Activated CD8-positive, alpha-beta memory T cell treated with anti-CD3 and anti-CD28 coated beads, Interleukin-2, amount 10 ng/mL, durations not matched to agents 7 days and 5 days (primary cell): Measurements from ENCODE around the gene IQSEC1. TPM values are rescaled to one million over a fixed set of nuclear protein-coding genes. Genes with fewer than 3 reads are reported as not detected.

Experiments
- ATAC-seq: fragments of 150-1000 bp; cut with Tn5 transposase; one replicate; pipeline ENCODE4 v1.10.0; 2021; ENCODE audit warnings: moderate library complexity
- CTCF ChIA-PET: fragments of 350-600 bp; sonication (Branson Sonifier 250); formaldehyde crosslinking; loops from one replicate; lab custom pipeline; 2021; ENCODE audit warnings: antibody characterized with exemption; lab: Charles Lee
- DNase-seq: peaks from one replicate; pipeline ENCODE4 v3.0.0-alpha.2; 2020
- H3K27ac Mint-ChIP-seq: one replicate; pipeline ENCODE4 v1.8.0; 2021; ENCODE audit warnings: mild to moderate bottlenecking, mixed read lengths
- H3K27me3 Mint-ChIP-seq: one replicate; pipeline ENCODE4 v1.8.0; 2021; ENCODE audit warnings: mixed read lengths
- H3K36me3 Mint-ChIP-seq: one replicate; pipeline ENCODE4 v1.8.0; 2021; ENCODE audit warnings: mild to moderate bottlenecking, mixed read lengths
- H3K4me1 Mint-ChIP-seq: one replicate; pipeline ENCODE4 v1.8.0; 2021; ENCODE audit warnings: mixed read lengths
- H3K4me3 Mint-ChIP-seq: one replicate; pipeline ENCODE4 v1.8.0; 2021; ENCODE audit warnings: mild to moderate bottlenecking, moderate library complexity, mixed read lengths
- H3K9me3 Mint-ChIP-seq: one replicate; pipeline ENCODE4 v1.8.0; 2022; ENCODE audit warnings: low read depth, mixed read lengths
- total RNA-seq, 2 experiments: library from RNA; stranded (reverse); gene quantifications; one replicate each; pipeline ENCODE4 v1.2.3, GENCODE V29; 2021

Gene IQSEC1
- total RNA-seq, 2 experiments from 2014 or later = 37.6 to 71.4 TPM

- no peaks in the 10 kb centered on the region for H3K27me3 Mint-ChIP-seq
- H3K9me3 Mint-ChIP-seq = no peaks in the 10 kb centered on the region
- H3K4me3 Mint-ChIP-seq = no peak overlapping the region
- no peaks in the 10 kb centered on the region for H3K36me3 Mint-ChIP-seq
- CTCF ChIA-PET = no interaction called here
- DNase-seq (no peak), ATAC-seq (no peak)
- no peak overlapping the region for H3K27ac Mint-ChIP-seq
- peaks cover 31% of the 10 kb centered on the region for H3K4me1 Mint-ChIP-seq
These were observed 30.4 kb downstream of the IQSEC1 start for GRCh38 chr3:13042715-13043271.

DNA sequence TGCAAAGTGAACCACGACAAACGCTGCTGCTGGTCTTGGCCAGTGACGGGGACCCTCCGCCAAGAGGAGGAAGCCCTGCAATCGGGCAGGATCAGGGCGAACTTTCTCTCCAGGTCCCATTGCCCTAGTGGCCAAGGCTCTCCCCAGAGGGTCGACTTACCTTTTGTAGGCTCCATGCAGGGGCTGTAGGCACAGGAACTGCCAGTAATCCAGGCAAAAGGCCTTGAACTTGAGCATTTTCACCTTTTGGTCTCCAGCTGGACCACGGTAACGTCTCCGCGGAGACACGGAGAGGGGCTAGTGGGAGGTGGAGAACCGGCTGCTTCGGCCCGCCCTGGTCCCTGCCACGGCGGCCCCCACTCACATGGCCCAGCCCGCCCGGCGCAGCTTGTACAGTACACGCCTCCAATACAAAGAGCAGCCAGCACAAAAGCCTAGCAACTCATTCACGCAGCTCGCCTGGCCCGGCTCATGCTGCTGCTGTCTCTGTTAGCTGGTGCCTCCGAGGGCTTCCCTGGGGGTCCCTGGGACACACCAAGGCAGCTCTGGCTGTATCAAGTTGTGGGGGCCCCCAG is 31.0 kb downstream of the IQSEC1 start:
- no peaks in the 10 kb centered on the region for H3K9me3 Mint-ChIP-seq
- no peak for DNase-seq
- no peak for ATAC-seq
- CTCF ChIA-PET = no interaction called here
- H3K4me3 Mint-ChIP-seq = no peak overlapping the region
- H3K4me1 Mint-ChIP-seq = peaks cover 31% of the 10 kb centered on the region
- no peak overlapping the region for H3K27ac Mint-ChIP-seq
- H3K36me3 Mint-ChIP-seq = no peaks in the 10 kb centered on the region
- H3K27me3 Mint-ChIP-seq = no peaks in the 10 kb centered on the region

- H3K27ac Mint-ChIP-seq = no peak overlapping the region
- H3K4me3 Mint-ChIP-seq = no peak overlapping the region
- DNase-seq (no peak), ATAC-seq (no peak)
- H3K36me3 Mint-ChIP-seq = no peaks in the 10 kb centered on the region
- peaks cover 22% of the 10 kb centered on the region for H3K4me1 Mint-ChIP-seq
- H3K27me3 Mint-ChIP-seq = no peaks in the 10 kb centered on the region
- H3K9me3 Mint-ChIP-seq = no peaks in the 10 kb centered on the region
- CTCF ChIA-PET = no interaction called here
These were observed 32.0 kb downstream of the IQSEC1 start for GRCh38 chr3:13041113-13041776.

GRCh38 chr3:13040361-13041074 is 32.7 kb downstream of the IQSEC1 start:
- H3K9me3 Mint-ChIP-seq = no peaks in the 10 kb centered on the region
- no peak overlapping the region for H3K27ac Mint-ChIP-seq
- ATAC-seq (peak; percentile 94), DNase-seq (peak; percentile 70)
- no peaks in the 10 kb centered on the region for H3K27me3 Mint-ChIP-seq
- CTCF ChIA-PET = interaction anchor here (0.9 to 1.3 kb wide), 3 partner anchors 10 to 51 kb away, joined by 3 to 4 read pairs (median 3); no protein-coding TSS in a partner anchor
- H3K4me1 Mint-ChIP-seq = peaks cover 16% of the 10 kb centered on the region
- H3K36me3 Mint-ChIP-seq = no peaks in the 10 kb centered on the region
- no peak overlapping the region for H3K4me3 Mint-ChIP-seq

DNA sequence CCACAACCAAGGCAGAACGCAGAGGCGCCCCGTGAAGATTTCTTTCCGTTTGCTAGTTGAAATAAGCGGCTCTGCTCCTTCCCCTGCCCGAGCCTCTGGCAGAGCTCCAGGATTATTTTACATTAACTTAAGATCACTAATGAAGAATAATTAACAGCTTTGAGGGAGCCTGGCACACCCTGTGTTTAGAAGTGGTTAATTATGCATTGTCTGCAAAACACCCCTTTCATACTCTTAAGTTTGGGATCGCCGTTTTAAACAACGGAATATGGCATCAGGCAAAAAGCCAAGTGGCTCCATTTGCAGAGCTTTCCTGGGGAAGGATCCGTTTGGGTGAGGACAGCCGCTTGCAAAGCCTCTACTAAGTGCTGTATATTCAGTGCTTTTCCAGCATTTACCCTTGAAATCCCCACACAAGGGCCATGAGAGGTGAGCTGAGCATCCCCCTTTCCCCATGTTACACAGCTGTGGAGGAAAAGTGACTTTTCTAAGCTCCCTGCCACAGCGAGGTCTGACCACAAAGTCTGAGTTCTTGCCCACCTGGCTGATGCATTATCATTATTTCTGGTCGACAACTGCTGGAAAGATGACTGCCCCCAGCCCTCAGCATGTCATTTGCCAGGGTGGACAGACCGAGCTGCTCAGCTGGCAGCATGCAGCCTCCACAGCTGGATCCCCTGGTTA is 33.9 kb downstream of the IQSEC1 start:
- no peak overlapping the region for H3K4me3 Mint-ChIP-seq
- H3K27me3 Mint-ChIP-seq = no peaks in the 10 kb centered on the region
- no peak for ATAC-seq
- peaks cover 16% of the 10 kb centered on the region for H3K4me1 Mint-ChIP-seq
- no peak for DNase-seq
- CTCF ChIA-PET = interaction anchor here (0.9 to 1.5 kb wide), 4 partner anchors 9 to 56 kb away, joined by 3 to 4 read pairs (median 3); no protein-coding TSS in a partner anchor
- H3K27ac Mint-ChIP-seq = no peak overlapping the region
- H3K36me3 Mint-ChIP-seq = no peaks in the 10 kb centered on the region
- H3K9me3 Mint-ChIP-seq = no peaks in the 10 kb centered on the region

- Mint-ChIP-seq H3K9me3 (no peaks in the 10 kb centered on the region), H3K27me3 (no peaks in the 10 kb centered on the region), H3K4me1 (peaks cover 16% of the 10 kb centered on the region), H3K4me3 (no peak overlapping the region), H3K27ac (no peak overlapping the region), H3K36me3 (no peaks in the 10 kb centered on the region)
- ATAC-seq = no peak
- DNase-seq = no peak
- CTCF ChIA-PET = no interaction called here
These were observed 35.6 kb downstream of the IQSEC1 start for GRCh38 chr3:13037458-13038117.

GRCh38 chr3:13034861-13035260 is 38.4 kb downstream of the IQSEC1 start:
- no peak for ATAC-seq

DNA sequence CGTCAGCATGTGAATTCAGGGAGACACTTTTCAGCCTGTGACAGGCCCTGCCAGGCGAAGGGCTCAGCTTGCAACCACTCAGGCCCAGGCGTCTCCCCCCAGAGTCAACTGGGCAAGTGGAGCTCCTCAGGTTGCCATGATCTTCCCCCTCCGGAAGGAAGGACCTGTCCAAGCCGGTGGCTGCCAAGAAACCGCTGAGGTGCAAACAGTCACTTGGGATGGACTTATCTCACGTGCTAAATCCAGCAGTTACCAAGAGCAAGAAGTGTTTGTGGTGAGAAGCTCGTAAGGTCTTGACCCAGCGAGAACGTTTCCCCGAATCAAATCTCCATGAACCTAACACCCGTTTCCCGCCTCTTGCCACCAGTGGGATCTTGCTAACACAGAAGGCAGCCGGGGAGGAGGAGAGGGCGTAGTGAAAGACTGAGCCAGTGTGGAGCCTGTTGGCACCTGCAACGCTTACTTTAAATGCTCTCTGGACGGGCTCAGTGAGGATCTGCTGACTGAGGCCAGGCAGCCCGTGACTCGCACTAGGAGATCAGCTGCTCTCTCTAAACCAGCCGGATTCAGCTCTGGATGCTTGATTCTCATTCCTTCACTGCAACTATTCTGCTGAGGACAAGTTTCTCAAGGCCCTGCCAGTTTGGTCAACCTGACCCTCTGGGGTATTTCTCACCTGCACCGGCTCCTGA is 39.0 kb downstream of the IQSEC1 start:
- Mint-ChIP-seq H3K4me1 (no peaks in the 10 kb centered on the region), H3K36me3 (no peaks in the 10 kb centered on the region), H3K27ac (no peak overlapping the region), H3K4me3 (no peak overlapping the region), H3K27me3 (no peaks in the 10 kb centered on the region), H3K9me3 (no peaks in the 10 kb centered on the region)
- ATAC-seq (no peak), DNase-seq (no peak)
- CTCF ChIA-PET = no interaction called here

More at GRCh38 chr3:13034861-13035260, 38.4 kb downstream of the IQSEC1 start:
- Mint-ChIP-seq H3K36me3 (no peaks in the 10 kb centered on the region), H3K4me3 (no peak overlapping the region), H3K27ac (no peak overlapping the region), H3K9me3 (no peaks in the 10 kb centered on the region), H3K27me3 (no peaks in the 10 kb centered on the region), H3K4me1 (peaks cover under 1% of the 10 kb centered on the region)
- CTCF ChIA-PET = no interaction called here
- no peak for DNase-seq

DNA sequence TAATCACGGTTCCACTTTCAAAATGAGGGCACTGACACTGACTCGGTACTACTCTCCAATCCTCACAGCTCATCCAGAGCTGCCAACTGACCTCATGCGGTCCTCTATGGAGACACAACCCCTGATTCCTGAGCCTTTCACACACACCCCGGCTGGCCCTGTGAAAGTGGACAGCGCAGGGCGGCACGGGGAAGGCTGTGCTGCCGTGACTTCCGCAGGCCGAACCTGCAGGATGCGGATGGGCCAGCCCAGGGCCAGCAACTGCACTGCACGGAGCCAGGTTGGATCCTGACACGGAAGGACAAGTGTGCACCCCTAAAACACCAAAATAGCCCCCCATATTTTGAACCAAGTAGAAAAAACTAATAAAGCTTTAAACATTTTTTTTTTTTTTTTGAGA is 41.0 kb downstream of the IQSEC1 start:
- DNase-seq (no peak), ATAC-seq (no peak)
- H3K36me3 Mint-ChIP-seq = no peaks in the 10 kb centered on the region
- CTCF ChIA-PET = no interaction called here
- no peaks in the 10 kb centered on the region for H3K9me3 Mint-ChIP-seq
- H3K4me3 Mint-ChIP-seq = no peak overlapping the region
- H3K27me3 Mint-ChIP-seq = no peaks in the 10 kb centered on the region
- no peaks in the 10 kb centered on the region for H3K4me1 Mint-ChIP-seq
- H3K27ac Mint-ChIP-seq = no peak overlapping the region

DNA sequence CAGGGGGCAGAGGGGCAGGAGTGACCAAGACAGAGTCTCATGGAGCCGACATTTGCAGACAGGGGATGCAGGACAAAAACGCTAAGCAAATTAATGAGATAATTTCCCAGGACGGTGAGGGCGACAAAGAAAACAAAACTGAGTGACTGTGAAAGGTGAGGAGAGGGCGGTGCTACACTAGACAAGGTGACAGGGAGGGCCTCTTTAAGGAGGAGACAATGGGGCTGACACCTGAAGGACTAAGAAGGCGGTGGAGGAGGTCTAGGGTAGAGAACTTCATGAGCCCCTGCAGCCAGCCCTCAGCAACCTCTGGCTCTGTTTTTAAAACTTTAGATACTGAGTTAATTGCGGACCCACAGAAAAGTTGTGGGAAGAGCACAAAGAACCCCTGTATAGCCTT is 41.6 kb downstream of the IQSEC1 start:
- Mint-ChIP-seq H3K27me3 (no peaks in the 10 kb centered on the region), H3K36me3 (no peaks in the 10 kb centered on the region), H3K9me3 (no peaks in the 10 kb centered on the region), H3K4me3 (no peak overlapping the region), H3K27ac (no peak overlapping the region), H3K4me1 (no peaks in the 10 kb centered on the region)
- DNase-seq (no peak), ATAC-seq (no peak)
- CTCF ChIA-PET = no interaction called here

GRCh38 chr3:13030684-13031083 is 42.5 kb downstream of the IQSEC1 start:
- no peaks in the 10 kb centered on the region for H3K36me3 Mint-ChIP-seq
- no peaks in the 10 kb centered on the region for H3K4me1 Mint-ChIP-seq
- CTCF ChIA-PET = interaction anchor here (1.0 kb wide), 1 partner anchor 9 kb away, joined by 3 read pairs; no protein-coding TSS in a partner anchor
- DNase-seq = no peak
- no peaks in the 10 kb centered on the region for H3K9me3 Mint-ChIP-seq
- H3K4me3 Mint-ChIP-seq = no peak overlapping the region
- H3K27ac Mint-ChIP-seq = no peak overlapping the region
- ATAC-seq = no peak
- H3K27me3 Mint-ChIP-seq = no peaks in the 10 kb centered on the region

DNA sequence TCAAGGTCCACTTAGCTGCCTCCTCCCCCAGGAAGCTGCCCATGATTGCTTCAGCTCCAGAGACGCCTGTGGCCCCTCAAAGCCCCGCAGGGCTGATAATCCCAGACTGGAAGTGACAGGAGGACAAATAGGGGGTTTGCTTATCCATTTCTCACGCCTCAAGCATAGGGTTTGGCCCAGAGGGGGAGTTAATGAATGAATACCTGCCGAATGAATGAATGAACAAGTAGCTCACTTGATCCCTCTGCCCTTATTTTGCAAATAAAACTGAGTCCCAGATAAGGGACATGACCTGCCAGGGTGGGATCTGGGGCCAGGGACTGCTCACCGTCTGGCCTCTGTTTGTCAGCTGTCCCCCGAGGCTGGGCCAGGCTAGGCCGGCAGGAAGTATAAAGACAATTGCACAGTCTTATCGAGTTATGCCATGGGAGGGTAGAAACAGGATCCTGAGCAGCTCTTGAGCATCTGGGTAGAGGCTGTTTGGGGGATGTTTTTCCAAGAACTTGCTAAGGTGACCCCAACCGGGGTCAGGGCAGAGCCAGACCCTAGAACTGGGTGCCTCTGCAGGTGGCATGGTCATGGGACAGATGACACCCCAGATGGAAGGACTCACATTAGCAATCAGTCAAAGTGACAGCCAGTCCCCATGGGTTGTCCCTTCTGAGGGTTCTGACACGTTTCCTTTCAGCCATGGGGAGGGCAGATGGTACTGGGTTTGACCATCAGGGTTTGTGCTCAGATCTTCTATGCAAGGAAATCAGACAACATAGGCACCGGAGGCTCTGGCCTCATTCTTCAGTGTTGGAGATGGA is 45.0 kb downstream of the IQSEC1 start:
- DNase-seq = no peak
- Mint-ChIP-seq H3K27me3 (no peaks in the 10 kb centered on the region), H3K36me3 (no peaks in the 10 kb centered on the region), H3K4me1 (no peaks in the 10 kb centered on the region), H3K27ac (no peak overlapping the region), H3K4me3 (no peak overlapping the region), H3K9me3 (no peaks in the 10 kb centered on the region)
- ATAC-seq = no peak
- CTCF ChIA-PET = no interaction called here
